GM20000 (cell line): ENCODE results near the gene OTOS.

Experiments
- DNase-seq: peaks from one replicate; pipeline ENCODE4 v3.0.0; 2012; ENCODE audit warnings: low spot score
- TF ChIP-seq, protein P1 (sequence below): IDR thresholded peaks from 2 replicates; pipeline ENCODE4 v1.5.1; 2012; ENCODE audit warnings: mild to moderate bottlenecking, control low read depth; ENCODE audit errors: extremely low read depth, missing control alignments

Gene OTOS

DNA sequence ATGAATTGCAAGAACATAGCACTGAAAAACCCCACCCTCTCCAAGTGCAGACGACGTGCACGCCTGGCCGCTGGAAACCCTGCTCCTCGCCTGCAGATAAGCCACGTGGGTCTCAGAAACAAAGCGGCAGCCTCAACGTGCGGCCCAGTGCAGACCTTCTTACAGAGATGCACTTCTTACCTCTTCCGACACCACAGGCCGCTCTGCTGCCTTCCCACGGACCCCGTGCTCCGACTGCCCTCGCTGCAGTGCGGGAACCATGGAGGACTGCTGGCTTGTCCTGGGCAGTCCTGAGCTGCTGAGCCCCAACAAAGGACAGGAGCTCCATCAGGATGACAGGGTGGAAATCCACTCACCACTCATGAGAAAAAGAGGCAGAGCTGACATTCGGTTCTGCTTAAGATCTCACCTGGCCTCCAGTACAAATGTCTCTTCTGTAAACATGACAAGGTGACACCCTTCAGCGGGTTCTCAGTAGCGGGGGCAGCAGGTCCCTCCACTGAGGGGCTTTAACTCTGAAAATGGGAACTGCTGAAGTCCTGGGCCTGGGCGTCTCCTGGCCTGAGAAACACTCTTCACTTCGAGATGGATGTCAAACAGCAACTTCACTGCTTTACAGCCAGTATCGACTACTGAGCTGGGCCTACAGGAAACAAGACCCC lies 10.6 kb downstream of the OTOS start:
- TF ChIP-seq, protein P1, sequence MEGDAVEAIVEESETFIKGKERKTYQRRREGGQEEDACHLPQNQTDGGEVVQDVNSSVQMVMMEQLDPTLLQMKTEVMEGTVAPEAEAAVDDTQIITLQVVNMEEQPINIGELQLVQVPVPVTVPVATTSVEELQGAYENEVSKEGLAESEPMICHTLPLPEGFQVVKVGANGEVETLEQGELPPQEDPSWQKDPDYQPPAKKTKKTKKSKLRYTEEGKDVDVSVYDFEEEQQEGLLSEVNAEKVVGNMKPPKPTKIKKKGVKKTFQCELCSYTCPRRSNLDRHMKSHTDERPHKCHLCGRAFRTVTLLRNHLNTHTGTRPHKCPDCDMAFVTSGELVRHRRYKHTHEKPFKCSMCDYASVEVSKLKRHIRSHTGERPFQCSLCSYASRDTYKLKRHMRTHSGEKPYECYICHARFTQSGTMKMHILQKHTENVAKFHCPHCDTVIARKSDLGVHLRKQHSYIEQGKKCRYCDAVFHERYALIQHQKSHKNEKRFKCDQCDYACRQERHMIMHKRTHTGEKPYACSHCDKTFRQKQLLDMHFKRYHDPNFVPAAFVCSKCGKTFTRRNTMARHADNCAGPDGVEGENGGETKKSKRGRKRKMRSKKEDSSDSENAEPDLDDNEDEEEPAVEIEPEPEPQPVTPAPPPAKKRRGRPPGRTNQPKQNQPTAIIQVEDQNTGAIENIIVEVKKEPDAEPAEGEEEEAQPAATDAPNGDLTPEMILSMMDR, result no peak
- DNase-seq, result no peak

DNA sequence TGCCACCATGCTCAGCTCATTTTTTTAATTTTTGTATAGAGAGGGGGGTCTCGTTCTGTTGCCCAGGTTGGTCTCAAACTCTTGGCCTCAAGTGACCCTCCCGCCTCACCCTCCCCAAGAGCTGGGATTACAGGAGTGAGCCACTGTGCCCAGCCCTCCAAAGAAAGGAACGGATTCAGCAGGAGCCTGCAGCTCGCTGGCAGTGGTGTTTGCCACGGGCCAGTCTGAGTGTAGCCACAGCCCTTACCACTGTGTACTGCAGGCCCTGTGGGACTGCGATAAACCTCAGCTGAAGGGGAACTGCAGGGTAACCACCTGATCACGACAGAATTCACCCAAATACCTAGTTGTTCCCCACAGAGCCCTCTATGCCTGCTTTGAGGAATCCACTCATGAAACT lies 11.1 kb downstream of the OTOS start:
- no peak for DNase-seq
- TF ChIP-seq, protein P1, result no peak

DNA sequence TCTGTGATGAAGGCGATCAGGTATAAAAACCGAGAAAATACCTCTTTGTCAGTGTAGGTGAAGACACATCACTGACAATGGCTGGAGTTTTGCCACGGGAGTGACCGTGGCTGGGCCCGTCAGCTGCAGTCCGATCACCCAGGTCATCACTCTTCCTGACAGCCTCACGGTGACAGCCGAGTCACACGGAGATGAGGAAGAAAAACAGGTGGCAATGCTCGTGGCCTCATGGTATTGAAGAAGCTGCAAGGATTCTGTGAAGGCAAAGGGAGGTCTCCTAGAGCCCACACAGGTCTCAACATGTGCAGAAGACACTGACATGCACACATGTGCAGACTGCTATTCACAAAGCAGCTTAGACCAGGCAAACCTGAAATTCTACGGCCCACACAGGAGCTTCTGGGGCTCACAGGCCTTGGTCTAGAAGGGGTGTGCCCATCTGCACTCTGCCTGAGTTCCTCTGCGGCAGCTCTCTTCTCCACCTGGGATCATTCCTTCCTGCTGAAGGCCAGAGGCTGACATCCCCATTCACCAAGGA lies 11.8 kb downstream of the OTOS start:
- TF ChIP-seq, protein P1, result no peak
- no peak for DNase-seq

DNA sequence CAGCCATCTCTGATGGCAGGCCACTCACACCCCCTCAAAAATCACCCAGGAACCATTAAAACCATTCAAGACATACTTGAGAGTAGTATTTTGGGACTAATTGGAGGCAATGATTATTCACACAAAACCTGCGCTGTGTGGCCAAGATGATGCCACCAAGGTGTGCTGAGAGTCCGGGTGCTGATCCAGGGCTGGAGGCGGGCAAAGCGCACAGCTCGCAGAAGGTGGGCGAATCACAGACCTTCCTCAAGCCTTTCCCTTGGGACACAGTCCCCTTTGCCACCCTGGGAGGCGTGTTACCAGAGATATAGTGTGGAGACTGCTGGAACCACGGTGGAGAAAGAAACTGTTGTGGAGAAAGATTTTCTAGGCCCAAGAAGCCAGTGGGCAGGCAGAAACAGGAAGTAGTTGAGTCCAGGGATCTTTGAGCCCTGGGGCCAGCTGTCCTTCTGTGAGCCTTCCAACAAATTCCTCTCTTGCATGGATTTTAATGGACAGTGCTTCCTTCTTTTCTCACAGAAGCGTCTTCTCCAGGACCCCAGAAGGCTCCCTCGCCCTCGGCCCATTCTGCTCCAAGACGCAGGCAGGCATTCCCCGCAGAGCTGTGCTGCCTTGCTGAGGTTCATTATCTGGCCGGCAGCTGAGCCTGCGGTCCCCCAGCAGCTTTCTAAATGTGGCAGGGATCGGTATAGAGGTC lies 12.4 kb downstream of the OTOS start:
- DNase-seq, result no peak
- TF ChIP-seq, protein P1, result no peak

DNA sequence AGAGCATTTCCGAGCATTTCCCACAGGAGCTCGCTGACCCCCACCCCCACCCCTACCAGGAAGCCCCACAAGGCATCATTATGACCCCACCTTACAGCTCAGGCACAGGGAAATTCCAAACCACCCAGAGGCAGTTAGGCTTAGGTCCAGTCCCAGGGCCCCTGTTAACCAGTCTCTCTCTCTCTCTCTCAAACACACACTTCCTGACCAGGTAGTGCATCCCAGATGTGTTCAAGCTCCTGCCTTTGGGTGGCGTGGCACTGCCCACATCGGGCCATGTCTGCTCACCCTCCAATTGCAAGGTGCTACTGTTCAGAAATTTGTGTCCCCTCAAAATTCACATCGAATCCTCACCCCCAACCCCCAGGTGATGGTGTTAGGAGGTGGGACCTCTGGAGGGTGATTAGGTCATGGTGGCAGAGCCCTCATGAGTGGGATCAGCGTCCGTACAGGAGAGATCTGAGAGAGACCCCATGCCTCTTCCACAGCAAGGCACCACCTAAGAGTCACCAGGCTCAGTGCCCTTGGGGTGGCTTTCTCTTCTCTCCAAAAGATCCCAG lies 13.2 kb downstream of the OTOS start:
- TF ChIP-seq, protein P1, result no peak
- DNase-seq, result no peak

DNA sequence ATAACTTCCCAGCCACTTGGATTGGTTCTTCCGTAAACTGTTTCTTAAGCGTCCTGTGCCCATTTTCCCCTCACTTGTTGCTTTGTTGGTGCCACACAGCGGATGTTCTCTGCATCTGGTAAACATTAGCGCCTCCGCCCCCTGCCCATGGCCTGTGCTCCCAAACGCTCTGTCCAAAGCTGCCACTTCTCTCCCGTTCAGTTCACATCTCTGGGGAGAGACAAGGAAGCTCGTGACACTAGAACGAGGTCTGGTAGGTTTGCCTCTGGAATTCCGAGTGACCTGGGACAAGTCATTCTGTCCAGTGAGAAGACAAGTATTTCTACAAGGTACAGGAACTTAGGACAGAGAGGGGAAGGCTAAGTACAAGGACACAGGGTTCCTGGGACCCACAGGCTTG lies 13.7 kb downstream of the OTOS start:
- DNase-seq, result no peak
- TF ChIP-seq, protein P1, result no peak

DNA sequence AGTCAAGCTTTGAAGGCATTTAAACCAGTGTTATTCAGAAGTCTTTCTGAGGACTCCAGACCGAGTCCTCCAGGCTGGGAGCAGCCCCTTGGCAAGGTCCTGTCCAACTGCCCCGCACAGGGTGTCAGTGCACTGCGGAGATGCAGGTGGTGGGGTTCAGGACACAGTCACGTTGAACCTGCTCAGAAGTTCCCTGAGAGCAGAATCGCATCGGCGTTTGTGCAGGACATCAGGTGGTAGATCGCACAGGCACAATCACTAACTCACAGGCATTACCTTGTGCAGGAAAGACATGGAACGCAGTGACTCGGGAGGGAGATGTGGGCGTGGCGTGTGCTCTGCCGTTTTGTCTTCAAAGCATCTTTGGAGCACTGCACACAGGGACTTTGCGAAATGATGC lies 14.7 kb downstream of the OTOS start:
- TF ChIP-seq, protein P1, result no peak
- DNase-seq, result no peak
